Neural progenitor cell (in vitro differentiated cells): ENCODE results near the gene INO80E.

Source experiments
- CTCF ChIP-seq: fragments of 200-600 bp; sonication (generic); IDR thresholded peaks from 2 replicates; pipeline ENCODE4 v1.5.1; 2017; ENCODE audit warnings: antibody characterized with exemption, mild to moderate bottlenecking
- EZH2 ChIP-seq: fragments of 200-600 bp; sonication (generic); IDR thresholded peaks from 2 replicates; pipeline ENCODE4 v1.6.1; 2017; ENCODE audit warnings: antibody characterized with exemption, mild to moderate bottlenecking, moderate library complexity

- TF ChIP-seq CTCF (no peak), EZH2 (no peak)
Observed at GRCh38 chr16:29962344-29962994, 33.6 kb upstream of the INO80E start.
